ENCODE data around the gene BRINP1.

The BRINP1 gene

DNA sequence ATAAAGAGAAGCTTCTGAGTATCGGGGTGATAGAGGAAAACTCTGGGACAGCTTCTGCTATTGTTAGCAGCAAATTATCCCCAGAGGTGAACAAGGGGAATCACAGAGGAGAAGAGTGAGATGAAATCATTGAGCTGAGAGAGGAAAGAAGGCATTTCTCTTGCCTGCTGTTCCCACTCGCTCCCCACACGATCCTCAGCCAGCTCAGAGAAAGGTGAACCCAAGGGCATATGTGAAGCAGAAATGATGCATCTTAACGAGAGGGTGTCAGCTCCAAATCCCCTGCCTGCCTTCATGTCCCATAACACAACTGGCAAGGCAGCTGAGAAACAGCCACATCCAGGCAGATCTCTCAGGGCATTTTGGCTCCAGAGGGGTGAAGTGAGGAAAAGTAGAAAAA is 111.6 kb downstream of the BRINP1 start:
- Histone ChIP-seq H4K20me1 (no peaks in the 10 kb centered on the region), H3K9me3 (no peaks in the 10 kb centered on the region), H3K36me3 (no peaks in the 10 kb centered on the region), H3K4me1 (no peaks in the 10 kb centered on the region), H3K4me2 (no peak overlapping the region), H3K9ac (no peak overlapping the region), H3K4me3 (no peak overlapping the region), H3K27me3 (no peaks in the 10 kb centered on the region), H3K27ac (no peak overlapping the region)
- TF ChIP-seq Cebpa-rat (IDR thresholded peaks at IDR 0.05): no peak

DNA sequence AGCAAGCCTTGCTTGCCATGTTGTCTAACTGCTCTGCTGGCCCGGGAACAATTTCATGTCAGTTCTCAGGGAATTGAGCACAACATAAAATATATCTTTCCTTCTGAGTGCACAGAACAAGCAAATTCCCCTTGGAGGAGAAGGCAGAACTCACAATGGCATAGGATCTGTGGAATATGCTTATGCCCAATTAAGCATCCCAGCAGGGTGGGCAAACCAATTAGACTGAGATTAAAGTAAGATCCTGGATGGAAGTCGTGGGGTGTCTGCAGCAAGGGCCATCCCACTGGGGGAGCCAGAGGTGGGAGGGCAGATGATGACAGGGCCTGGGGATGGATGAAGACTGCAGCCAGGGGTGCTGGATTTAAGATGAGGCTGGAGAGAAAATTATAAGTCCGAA is 114.1 kb downstream of the BRINP1 start:
- Histone ChIP-seq H3K9me3 (no peaks in the 10 kb centered on the region), H3K36me3 (no peaks in the 10 kb centered on the region), H3K27ac (no peak overlapping the region), H3K4me1 (no peaks in the 10 kb centered on the region), H3K4me2 (no peak overlapping the region), H3K9ac (no peak overlapping the region), H4K20me1 (no peaks in the 10 kb centered on the region), H3K27me3 (no peaks in the 10 kb centered on the region), H3K4me3 (no peak overlapping the region)
- TF ChIP-seq Cebpa-rat (IDR thresholded peaks at IDR 0.05): no peak

DNA sequence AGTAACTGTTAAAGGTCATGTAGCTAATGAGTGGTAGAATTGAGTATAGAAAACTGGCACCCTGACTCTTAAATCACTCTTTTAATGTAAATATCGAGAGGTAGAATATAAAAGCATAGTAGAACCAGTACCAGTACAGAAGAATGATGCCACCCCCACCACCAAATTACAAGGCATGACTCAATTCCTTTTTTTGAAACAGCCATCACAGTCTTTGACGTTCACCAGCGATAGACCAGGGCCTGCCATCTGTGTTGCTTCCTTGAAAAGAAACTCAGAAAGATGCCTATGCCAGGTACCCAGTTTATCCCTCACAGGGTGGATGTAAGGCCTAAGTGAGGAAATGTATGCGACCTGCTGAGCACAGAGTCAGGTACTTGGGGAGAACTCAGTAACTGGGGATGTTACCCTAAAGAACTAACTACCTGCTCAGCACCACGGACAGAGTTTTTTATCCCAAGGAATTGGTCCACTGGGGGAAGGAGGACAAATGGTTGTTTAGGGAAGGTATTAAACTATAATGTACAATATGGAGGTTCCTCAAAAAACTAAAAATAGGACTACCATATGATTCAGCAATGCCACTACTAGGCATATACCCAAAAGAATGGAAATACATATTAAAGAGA is 116.5 kb downstream of the BRINP1 start:
- H3K27me3 ChIP-seq: no peaks in the 10 kb centered on the region
- no peak overlapping the region for H3K4me2 ChIP-seq
- H3K4me1 ChIP-seq: no peaks in the 10 kb centered on the region
- TF ChIP-seq Cebpa-rat (IDR thresholded peaks at IDR 0.05): no peak
- no peaks in the 10 kb centered on the region for H3K36me3 ChIP-seq
- no peak overlapping the region for H3K9ac ChIP-seq
- no peaks in the 10 kb centered on the region for H3K9me3 ChIP-seq
- no peak overlapping the region for H3K4me3 ChIP-seq
- H4K20me1 ChIP-seq: no peaks in the 10 kb centered on the region
- no peak overlapping the region for H3K27ac ChIP-seq

DNA sequence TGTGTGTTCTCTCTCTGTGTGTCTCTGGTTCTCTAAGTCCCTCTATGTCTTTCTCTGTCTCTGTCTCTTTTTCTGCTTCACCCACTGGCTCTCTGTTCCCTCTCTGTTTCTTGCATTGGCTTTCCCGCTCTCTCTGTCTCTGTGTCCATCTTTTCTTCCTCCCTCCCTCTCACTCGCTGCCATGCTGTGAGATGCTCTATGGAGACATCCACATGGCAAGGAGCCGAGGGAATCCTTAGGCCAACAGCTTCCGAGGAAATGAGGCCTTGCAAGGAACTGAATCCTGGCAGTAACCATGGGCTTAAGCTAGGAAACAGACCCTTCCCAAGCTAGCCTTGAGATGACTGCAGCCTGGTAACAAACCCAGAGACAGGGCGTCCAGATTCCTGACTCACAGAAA is 117.3 kb downstream of the BRINP1 start:
- Histone ChIP-seq H4K20me1 (no peaks in the 10 kb centered on the region), H3K9ac (no peak overlapping the region), H3K9me3 (no peaks in the 10 kb centered on the region), H3K36me3 (no peaks in the 10 kb centered on the region), H3K4me1 (no peaks in the 10 kb centered on the region), H3K27me3 (no peaks in the 10 kb centered on the region), H3K27ac (no peak overlapping the region), H3K4me3 (no peak overlapping the region), H3K4me2 (no peak overlapping the region)
- TF ChIP-seq Cebpa-rat (IDR thresholded peaks at IDR 0.05): no peak

DNA sequence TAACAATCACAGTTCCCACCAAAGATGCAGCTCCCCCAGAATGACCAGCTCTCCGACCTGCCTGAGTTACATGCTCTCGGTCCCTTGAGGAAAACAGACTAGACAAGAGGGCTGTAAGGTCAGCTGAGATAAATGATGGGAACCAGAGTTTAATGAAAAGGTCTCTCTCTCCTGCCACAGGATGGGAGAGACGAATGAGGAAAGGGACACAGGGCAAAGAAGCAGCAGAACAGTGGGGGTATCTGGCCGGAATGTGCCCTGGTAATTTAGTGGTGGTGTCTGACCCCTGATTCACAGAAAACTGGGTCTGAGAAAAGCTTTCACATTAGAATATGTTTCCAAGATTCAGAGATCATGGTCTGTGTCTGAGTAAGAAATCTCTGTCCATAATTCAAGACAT is 118.5 kb downstream of the BRINP1 start:
- Histone ChIP-seq H3K27ac (no peak overlapping the region), H3K4me3 (no peak overlapping the region), H3K4me2 (no peak overlapping the region), H3K27me3 (no peaks in the 10 kb centered on the region), H3K9ac (no peak overlapping the region), H4K20me1 (no peaks in the 10 kb centered on the region), H3K4me1 (no peaks in the 10 kb centered on the region), H3K9me3 (no peaks in the 10 kb centered on the region), H3K36me3 (no peaks in the 10 kb centered on the region)
- TF ChIP-seq Cebpa-rat (IDR thresholded peaks at IDR 0.05): no peak

DNA sequence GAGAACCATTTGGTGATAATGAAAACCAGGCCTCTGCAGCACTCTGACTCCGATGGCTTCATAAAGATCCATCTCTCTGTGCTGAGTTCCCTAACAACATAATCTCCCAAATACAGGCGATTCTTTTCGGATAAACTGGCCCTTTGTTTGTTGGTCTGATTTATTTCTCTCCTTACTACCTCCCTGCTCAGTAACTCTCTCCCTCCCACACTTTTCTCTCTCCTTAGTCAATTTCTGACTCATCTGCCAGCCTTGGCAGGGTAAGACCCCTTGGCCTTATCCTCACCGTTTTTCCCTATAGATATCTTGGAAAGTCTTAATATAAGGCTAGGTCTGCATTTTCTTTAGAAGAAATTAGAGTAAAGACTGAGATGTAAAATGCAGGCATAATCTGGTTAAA is 128.7 kb downstream of the BRINP1 start:
- no peaks in the 10 kb centered on the region; the same call in 1 of the 2 replicates for H3K27me3 ChIP-seq
- no peak for TF ChIP-seq Cebpa-rat (IDR thresholded peaks at IDR 0.05)
- no peaks in the 10 kb centered on the region for H3K36me3 ChIP-seq
- no peak overlapping the region for H3K27ac ChIP-seq
- no peak overlapping the region for H3K4me2 ChIP-seq
- H3K4me1 ChIP-seq: no peaks in the 10 kb centered on the region
- no peak overlapping the region for H3K9ac ChIP-seq
- H3K9me3 ChIP-seq: no peaks in the 10 kb centered on the region
- no peaks in the 10 kb centered on the region for H4K20me1 ChIP-seq
- H3K4me3 ChIP-seq: no peak overlapping the region

DNA sequence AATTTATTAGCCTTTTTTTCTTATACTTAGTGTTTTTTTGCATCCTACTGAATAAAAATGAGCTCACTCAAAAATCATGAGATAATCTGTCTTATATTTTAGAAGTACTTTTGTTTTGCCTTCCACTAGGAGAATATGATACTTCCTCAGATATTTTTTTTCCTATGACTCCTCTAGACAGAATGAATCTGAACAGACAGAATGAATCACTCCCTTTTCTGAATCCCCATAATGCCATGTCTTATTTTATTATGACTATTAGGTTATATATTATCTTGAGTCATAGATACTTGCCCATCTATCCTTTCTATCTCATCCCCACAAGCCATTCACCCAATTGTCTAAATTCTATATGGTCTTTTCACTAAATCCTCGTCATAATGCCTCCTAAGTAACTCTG is 134.6 kb downstream of the BRINP1 start:
- H3K4me2 ChIP-seq: no peak overlapping the region
- H3K27me3 ChIP-seq: no peaks in the 10 kb centered on the region
- no peaks in the 10 kb centered on the region for H4K20me1 ChIP-seq
- TF ChIP-seq Cebpa-rat (IDR thresholded peaks at IDR 0.05): no peak
- no peaks in the 10 kb centered on the region for H3K4me1 ChIP-seq
- no peak overlapping the region for H3K27ac ChIP-seq
- H3K9ac ChIP-seq: no peak overlapping the region
- no peaks in the 10 kb centered on the region for H3K9me3 ChIP-seq
- no peak overlapping the region for H3K4me3 ChIP-seq
- no peaks in the 10 kb centered on the region for H3K36me3 ChIP-seq

DNA sequence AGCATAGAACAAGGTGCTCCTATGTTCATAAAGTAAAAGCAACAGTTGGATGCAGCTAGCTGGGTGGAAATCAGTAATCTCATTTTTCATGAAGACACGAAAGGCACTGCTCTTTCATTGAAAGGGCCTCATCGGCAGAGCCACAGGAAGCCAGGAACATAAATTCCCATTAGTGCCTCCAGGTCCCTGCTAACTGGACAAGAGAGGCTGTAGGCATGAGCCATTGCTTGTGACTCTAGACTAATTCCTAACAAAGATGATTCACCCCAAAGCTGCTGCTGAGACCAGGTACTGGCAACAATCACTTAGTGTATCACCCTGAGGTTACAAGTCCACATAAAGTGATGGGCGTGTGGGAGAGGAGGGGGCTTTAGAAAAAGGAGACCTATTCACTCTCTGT is 141.8 kb downstream of the BRINP1 start:
- Histone ChIP-seq H3K4me2 (no peak overlapping the region), H3K4me3 (no peak overlapping the region), H3K27ac (no peak overlapping the region), H4K20me1 (no peaks in the 10 kb centered on the region), H3K27me3 (no peaks in the 10 kb centered on the region), H3K9ac (no peak overlapping the region), H3K4me1 (peaks cover 5% of the 10 kb centered on the region; the same call in 1 of the 2 replicates), H3K9me3 (no peaks in the 10 kb centered on the region), H3K36me3 (no peaks in the 10 kb centered on the region)
- no peak for TF ChIP-seq Cebpa-rat (IDR thresholded peaks at IDR 0.05)

DNA sequence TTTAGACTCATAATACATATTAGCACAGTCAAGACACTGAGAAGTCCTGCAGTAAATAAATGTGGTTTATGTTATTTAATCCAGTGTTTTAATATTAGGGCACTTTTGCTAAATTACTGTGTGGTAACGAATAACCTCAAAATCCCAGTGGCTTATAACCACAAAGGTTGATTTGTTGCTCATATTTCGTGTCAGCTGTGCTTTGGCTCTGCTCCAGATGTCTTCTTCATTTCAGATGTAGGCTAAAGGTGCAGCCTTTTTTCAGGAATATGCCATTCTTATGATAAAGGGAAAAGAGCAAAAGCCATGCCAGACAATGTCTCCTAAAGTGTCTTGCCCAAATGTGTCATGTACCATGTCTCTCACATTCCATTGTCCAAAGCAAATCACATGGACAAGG is 144.8 kb downstream of the BRINP1 start:
- H3K36me3 ChIP-seq: no peaks in the 10 kb centered on the region
- H3K27ac ChIP-seq: no peak overlapping the region
- H3K4me1 ChIP-seq: peaks cover 5% of the 10 kb centered on the region; the same call in 1 of the 2 replicates
- H3K9me3 ChIP-seq: no peaks in the 10 kb centered on the region
- no peak overlapping the region for H3K4me3 ChIP-seq
- H3K4me2 ChIP-seq: no peak overlapping the region
- H3K27me3 ChIP-seq: no peaks in the 10 kb centered on the region
- no peak overlapping the region for H3K9ac ChIP-seq
- TF ChIP-seq Cebpa-rat (IDR thresholded peaks at IDR 0.05): no peak
- H4K20me1 ChIP-seq: no peaks in the 10 kb centered on the region

DNA sequence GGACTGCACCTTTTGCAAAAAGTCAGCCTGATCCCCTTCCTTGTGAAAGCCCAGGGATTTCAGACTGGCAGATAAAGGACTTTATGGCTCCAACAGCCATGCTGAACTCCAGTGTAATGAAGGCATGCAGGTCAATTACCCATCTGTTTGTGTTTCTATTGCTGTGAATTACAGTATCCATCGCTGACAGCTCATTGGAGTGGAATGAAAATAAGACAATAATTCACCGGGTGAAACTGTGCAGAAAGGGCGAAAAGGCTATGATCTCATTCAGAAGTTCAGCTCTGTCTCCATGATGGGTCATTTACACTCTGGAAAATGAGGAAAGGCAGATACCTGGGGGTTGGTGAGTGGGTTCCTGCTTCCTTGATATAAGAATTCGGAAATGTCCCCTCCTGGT is 148.0 kb downstream of the BRINP1 start:
- no peaks in the 10 kb centered on the region for H4K20me1 ChIP-seq
- no peaks in the 10 kb centered on the region for H3K36me3 ChIP-seq
- no peak overlapping the region for H3K4me3 ChIP-seq
- H3K9ac ChIP-seq: no peak overlapping the region
- no peak overlapping the region for H3K27ac ChIP-seq
- TF ChIP-seq Cebpa-rat (IDR thresholded peaks at IDR 0.05): no peak
- no peak overlapping the region for H3K4me2 ChIP-seq
- no peaks in the 10 kb centered on the region for H3K9me3 ChIP-seq
- H3K4me1 ChIP-seq: peaks cover 5% of the 10 kb centered on the region; the same call in 1 of the 2 replicates
- no peaks in the 10 kb centered on the region for H3K27me3 ChIP-seq

DNA sequence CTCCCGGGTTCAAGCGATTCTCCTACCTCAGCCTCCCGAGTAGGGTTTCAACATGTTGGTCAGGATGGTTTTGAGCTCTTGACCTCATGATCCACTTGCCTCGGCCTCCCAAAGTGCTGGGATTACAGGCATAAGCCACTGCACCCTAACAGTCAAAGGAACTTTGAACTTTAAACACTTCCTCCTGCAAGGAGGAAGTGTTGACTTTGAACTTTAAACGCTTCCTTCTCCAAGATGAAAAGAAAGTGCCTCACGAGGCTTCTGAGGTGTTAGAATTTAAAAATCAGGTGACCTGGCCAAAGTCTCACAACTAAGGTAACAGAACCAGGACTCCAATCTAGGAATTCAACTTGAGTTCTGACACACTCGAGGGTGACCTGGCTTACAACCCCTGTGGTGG is 150.9 kb downstream of the BRINP1 start:
- no peak for TF ChIP-seq Cebpa-rat (IDR thresholded peaks at IDR 0.05)
- Histone ChIP-seq H3K9ac (no peak overlapping the region), H3K36me3 (no peaks in the 10 kb centered on the region), H3K4me3 (no peak overlapping the region), H3K27ac (no peak overlapping the region), H3K27me3 (no peaks in the 10 kb centered on the region), H3K9me3 (no peaks in the 10 kb centered on the region), H3K4me1 (no peaks in the 10 kb centered on the region), H4K20me1 (no peaks in the 10 kb centered on the region), H3K4me2 (no peak overlapping the region)
